GM12878 (cell line): ENCODE data around the gene VMP1. TPM values are rescaled to one million over a fixed set of nuclear protein-coding genes. Genes with fewer than 3 reads are reported as not detected.
A peak's percentile ranks its signal among the peaks of the same experiment; 100 is the strongest.

Source experiments
- BCL3 ChIP-seq: IDR thresholded peaks from 2 replicates; pipeline ENCODE4 v1.6.1; 2011; ENCODE audit warnings: borderline replicate concordance, low read depth, mild to moderate bottlenecking, moderate library complexity, low read length; ENCODE audit not compliant: insufficient read depth, poor library complexity, severe bottlenecking
- CEBPB ChIP-seq, 2 experiments: fragments of 150-350 bp in 1 of 2; IDR thresholded peaks; 2 replicates each; pipeline ENCODE4 v1.6.1; 2012 to 2014; ENCODE audit warnings: low read depth in 2 of 2, low read length in 2 of 2, borderline replicate concordance in 1 of 2, inconsistent platforms in 1 of 2
- EP300 ChIP-seq, 2 experiments: fragments of 150-350 bp in 1 of 2; IDR thresholded peaks; 2 replicates each; pipeline ENCODE4 v1.6.1; 2011 to 2012; ENCODE audit warnings: low read depth in 2 of 2, low read length in 2 of 2, borderline replicate concordance in 1 of 2, improper control_type of control experiment in 1 of 2, inconsistent platforms in 1 of 2; ENCODE audit not compliant: control insufficient read depth in 1 of 2
- NFXL1 ChIP-seq: fragments of 450-650 bp; IDR thresholded peaks from 2 replicates; pipeline ENCODE4 v1.6.1; 2017; ENCODE audit warnings: antibody characterized with exemption, mild to moderate bottlenecking, borderline replicate concordance
- NR2C2 ChIP-seq: IDR thresholded peaks from 2 replicates; pipeline ENCODE4 v1.6.1; 2011; ENCODE audit warnings: borderline replicate concordance, low read depth; ENCODE audit not compliant: control insufficient read depth, insufficient read length
- ZBTB40 ChIP-seq: fragments of 450-650 bp; IDR thresholded peaks from 2 replicates; pipeline ENCODE4 v1.6.1; 2016; ENCODE audit warnings: mild to moderate bottlenecking, moderate library complexity, borderline replicate concordance
- polyA plus RNA-seq, 11 experiments: library from polyadenylated mRNA; depleted of rRNA in 4 of 11; unstranded in 6 of 11; stranded (reverse) in 5 of 11; fragments of >200 nt; fragmentation: Nextera tagmentation in 4 of 11; fragmentation: Illumina TruSeq in 1 of 11; extraction: Ambion mirVana in 4 of 11; extraction: Trizol in 1 of 11; gene quantifications; 1 replicate in 1 of 11; 2 replicates in 10 of 11; pipeline versions ENCODE4 v1.2.1 to v1.2.3, GENCODE V29; 2011 to 2016; ENCODE audit warnings: inconsistent platforms in 2 of 11, missing spikeins in 2 of 11, low read depth in 1 of 11
- total RNA-seq, 4 experiments: library from RNA; depleted of rRNA in 3 of 4; stranded (reverse); fragments of >200 nt in 3 of 4; fragmentation: Illumina TruSeq in 1 of 4; extraction: Trizol in 1 of 4; gene quantifications; 2 replicates each; pipeline versions ENCODE4 v1.2.1 to v1.2.3, GENCODE V29; 2013 to 2021

VMP1 gene
- total and polyA plus RNA-seq, 10 of the 15 experiments (the other 5 are each of a cell fraction or from before 2014, with no cell fraction given), result 88.4 to 199 (median 132) TPM

DNA sequence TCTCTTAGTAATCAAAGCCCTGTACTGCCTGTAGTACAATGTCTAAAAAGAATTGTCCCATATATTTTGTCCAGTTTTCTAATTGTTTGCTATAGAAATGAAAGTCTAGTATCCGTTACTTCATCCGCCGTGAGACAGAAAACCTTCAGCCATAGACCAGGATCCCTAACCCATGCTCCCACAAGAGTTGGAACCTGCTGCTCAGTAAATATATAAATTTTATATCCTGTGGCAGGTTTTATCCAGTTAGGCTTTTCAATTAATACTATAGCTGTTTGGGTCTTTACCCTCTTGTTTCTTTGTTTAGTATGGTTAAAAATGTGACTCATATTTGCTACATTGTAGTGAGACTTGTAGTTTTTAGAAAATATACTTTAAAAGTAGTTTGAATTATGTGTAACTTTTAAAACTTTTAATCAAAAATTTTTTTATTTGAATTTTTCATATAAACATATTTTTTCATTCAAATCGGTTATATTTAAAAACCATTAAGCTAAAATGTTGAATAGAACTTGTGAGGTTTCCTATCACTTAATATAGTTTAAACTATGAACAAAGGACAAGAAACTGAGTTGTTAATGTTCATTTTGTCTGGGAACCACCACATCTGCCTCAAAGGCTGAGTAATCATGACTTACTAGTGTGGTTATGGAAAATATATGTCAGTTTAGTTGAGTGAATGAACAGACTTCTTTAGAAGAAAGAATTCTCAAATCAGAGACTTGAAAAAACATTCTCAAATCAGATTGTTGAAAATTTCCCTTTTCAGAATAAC lies 54.8 kb downstream of the VMP1 start (continued):
- TF ChIP-seq ZBTB40 (no peak), NR2C2 (no peak), CEBPB (IDR thresholded peaks at IDR 0.05; ENCODE audit: borderline replicate concordance in 1 of 2, low read depth in 2 of 2, low read length in 2 of 2) (no peak), EP300 (IDR thresholded peaks at IDR 0.05; ENCODE audit: borderline replicate concordance in 1 of 2, control insufficient read depth in 1 of 2, low read depth in 2 of 2, low read length in 2 of 2) (0 out of 4 replicates have a peak, but pooled peaks of 1 of the 2 experiments have one; percentile 29), NFXL1 (no peak), BCL3 (peak; percentile 46)
